ENCODE measurements around the gene AQP12A. TPM values are rescaled to one million over a fixed set of nuclear protein-coding genes. Genes with fewer than 3 reads are reported as not detected.
"Not testable (repeated sequence)": the region's sequence is repeated elsewhere in the genome, so short reads cannot be mapped to it uniquely, and the experiment has no call there.

The AQP12A gene
- total and polyA plus RNA-seq, 3 experiments from 2014 or later: not detected

- H3K27ac ChIP-seq (ENCODE audit: low read depth, low read length); H3K9me3 Mint-ChIP-seq; H3K4me3 Mint-ChIP-seq; H3K27me3 Mint-ChIP-seq; H3K9me3 ChIP-seq (ENCODE audit: low read length); POLR2A ChIA-PET; DNase-seq; H3K4me1 ChIP-seq (ENCODE audit: insufficient read depth, low read length); H3K36me3 Mint-ChIP-seq; H3K27me3 ChIP-seq (ENCODE audit: insufficient read depth, low read length, poor library complexity, severe bottlenecking); H3K27ac Mint-ChIP-seq; H3K4me3 ChIP-seq (ENCODE audit: low read length); H3K4me1 Mint-ChIP-seq; H3K36me3 ChIP-seq (ENCODE audit: insufficient read depth, low read length); CTCF ChIA-PET: not testable (repeated sequence)
Measured at GRCh38 chr2:240680185-240680584, 11.5 kb upstream of the AQP12A start.

- H3K36me3 Mint-ChIP-seq; H3K27me3 ChIP-seq (ENCODE audit: insufficient read depth, low read length, poor library complexity, severe bottlenecking); H3K9me3 ChIP-seq (ENCODE audit: low read length); DNase-seq; POLR2A ChIA-PET; CTCF ChIA-PET; H3K36me3 ChIP-seq (ENCODE audit: insufficient read depth, low read length); H3K27ac ChIP-seq (ENCODE audit: low read depth, low read length); H3K4me3 ChIP-seq (ENCODE audit: low read length); H3K4me1 ChIP-seq (ENCODE audit: insufficient read depth, low read length); H3K9me3 Mint-ChIP-seq; H3K27me3 Mint-ChIP-seq: not testable (repeated sequence)
- H3K27ac Mint-ChIP-seq: peak within 1 kb of the TSS in 1 of 8 donors; percentile 36
- peak within 1 kb of the TSS in 6 of 7 donors; percentile 23 to 70 (median 58) for H3K4me3 Mint-ChIP-seq
- peaks cover 6 to 16% (median 11%) of the 10 kb centered on the region in 3 donors for H3K4me1 Mint-ChIP-seq
Measured at GRCh38 chr2:240682431-240683224, 9.0 kb upstream of the AQP12A start, which contains the start of gene AQP12B. Gene AQP12B, minus strand, starts transcription at chr2:240682885. Its CDS starts 48 bp downstream, at chr2:240682837.

GRCh38 chr2:240683329-240683979, 8.2 kb upstream of the AQP12A start:
- H3K27ac ChIP-seq (ENCODE audit: low read depth, low read length); H3K27me3 Mint-ChIP-seq; H3K4me3 ChIP-seq (ENCODE audit: low read length); H3K36me3 Mint-ChIP-seq; H3K36me3 ChIP-seq (ENCODE audit: insufficient read depth, low read length); DNase-seq; H3K9me3 ChIP-seq (ENCODE audit: low read length); H3K4me1 ChIP-seq (ENCODE audit: insufficient read depth, low read length); H3K27me3 ChIP-seq (ENCODE audit: insufficient read depth, low read length, poor library complexity, severe bottlenecking); POLR2A ChIA-PET; CTCF ChIA-PET; H3K9me3 Mint-ChIP-seq: not testable (repeated sequence)
- Mint-ChIP-seq H3K4me3 (peak overlapping the region in 6 of 7 donors; percentile 23 to 70 (median 58)), H3K4me1 (peaks cover 6 to 16% (median 11%) of the 10 kb centered on the region in 3 donors), H3K27ac (peak overlapping the region in 1 of 8 donors; percentile 36)

GRCh38 chr2:240683980-240684728, 7.5 kb upstream of the AQP12A start:
- H3K4me1 ChIP-seq (ENCODE audit: insufficient read depth, low read length); H3K27me3 ChIP-seq (ENCODE audit: insufficient read depth, low read length, poor library complexity, severe bottlenecking); H3K4me3 ChIP-seq (ENCODE audit: low read length); DNase-seq; H3K36me3 Mint-ChIP-seq; H3K27me3 Mint-ChIP-seq; H3K27ac ChIP-seq (ENCODE audit: low read depth, low read length); H3K36me3 ChIP-seq (ENCODE audit: insufficient read depth, low read length); POLR2A ChIA-PET; H3K9me3 Mint-ChIP-seq; CTCF ChIA-PET; H3K9me3 ChIP-seq (ENCODE audit: low read length): not testable (repeated sequence)
- Mint-ChIP-seq H3K4me3 (peak overlapping the region in 6 of 7 donors; percentile 23 to 76 (median 68)), H3K27ac (peak overlapping the region in 2 of 8 donors; percentile 47 to 70), H3K4me1 (peaks cover 6 to 16% (median 11%) of the 10 kb centered on the region in 3 donors)

- CTCF ChIA-PET: no interaction called here
- no peaks in the 10 kb centered on the region for H3K9me3 Mint-ChIP-seq
- no peaks in the 10 kb centered on the region for H3K36me3 ChIP-seq (ENCODE audit: insufficient read depth, low read length)
- H3K4me3 ChIP-seq (ENCODE audit: low read length): no peak overlapping the region
- peaks cover 4% of the 10 kb centered on the region for H3K4me1 ChIP-seq (ENCODE audit: insufficient read depth, low read length)
- H3K36me3 Mint-ChIP-seq: no peaks in the 10 kb centered on the region
- H3K9me3 ChIP-seq (ENCODE audit: low read length): no peaks in the 10 kb centered on the region
- H3K27ac Mint-ChIP-seq: peak overlapping the region in 6 of 8 donors; percentile 13 to 74 (median 64)
- POLR2A ChIA-PET: no interaction called here
- H3K27me3 Mint-ChIP-seq: no peaks in the 10 kb centered on the region
- DNase-seq: peak in 1 of 5 donors; percentile 47
- peak overlapping the region in 2 of 7 donors; percentile 11 to 12 for H3K4me3 Mint-ChIP-seq
- H3K27ac ChIP-seq (ENCODE audit: low read depth, low read length): no peak overlapping the region
- no peaks in the 10 kb centered on the region for H3K27me3 ChIP-seq (ENCODE audit: insufficient read depth, low read length, poor library complexity, severe bottlenecking)
- H3K4me1 Mint-ChIP-seq: peaks cover 6 to 16% (median 11%) of the 10 kb centered on the region in 3 donors
Measured at GRCh38 chr2:240685771-240686371, 5.8 kb upstream of the AQP12A start.

- Histone ChIP-seq H3K4me3 (ENCODE audit: low read length) (no peak overlapping the region), H3K9me3 (ENCODE audit: low read length) (no peaks in the 10 kb centered on the region), H3K27me3 (ENCODE audit: insufficient read depth, low read length, poor library complexity, severe bottlenecking) (no peaks in the 10 kb centered on the region), H3K36me3 (ENCODE audit: insufficient read depth, low read length) (no peaks in the 10 kb centered on the region), H3K27ac (ENCODE audit: low read depth, low read length) (no peak overlapping the region), H3K4me1 (ENCODE audit: insufficient read depth, low read length) (peaks cover 4% of the 10 kb centered on the region)
- POLR2A ChIA-PET: no interaction called here
- peaks cover 6 to 16% (median 11%) of the 10 kb centered on the region in 3 donors for H3K4me1 Mint-ChIP-seq
- DNase-seq: no peak
- H3K9me3 Mint-ChIP-seq: no peaks in the 10 kb centered on the region
- H3K27ac Mint-ChIP-seq: peak overlapping the region in 7 of 8 donors; percentile 1 to 74 (median 40)
- H3K4me3 Mint-ChIP-seq: peak overlapping the region in 2 of 7 donors; percentile 11 to 12
- no peaks in the 10 kb centered on the region for H3K36me3 Mint-ChIP-seq
- CTCF ChIA-PET: no interaction called here
- H3K27me3 Mint-ChIP-seq: no peaks in the 10 kb centered on the region
Measured at GRCh38 chr2:240686460-240686859, 5.2 kb upstream of the AQP12A start.

GRCh38 chr2:240687045-240687740, 4.5 kb upstream of the AQP12A start:
- DNase-seq: no peak
- Mint-ChIP-seq H3K4me1 (peaks cover 6 to 16% (median 11%) of the 10 kb centered on the region in 3 donors), H3K36me3 (no peaks in the 10 kb centered on the region), H3K4me3 (no peak overlapping the region), H3K27ac (peak overlapping the region in 4 of 8 donors; percentile 1 to 61 (median 29)), H3K9me3 (no peaks in the 10 kb centered on the region), H3K27me3 (no peaks in the 10 kb centered on the region)
- Histone ChIP-seq H3K27me3 (ENCODE audit: insufficient read depth, low read length, poor library complexity, severe bottlenecking) (no peaks in the 10 kb centered on the region), H3K36me3 (ENCODE audit: insufficient read depth, low read length) (no peaks in the 10 kb centered on the region), H3K4me3 (ENCODE audit: low read length) (no peak overlapping the region), H3K9me3 (ENCODE audit: low read length) (no peaks in the 10 kb centered on the region), H3K4me1 (ENCODE audit: insufficient read depth, low read length) (peaks cover 4% of the 10 kb centered on the region), H3K27ac (ENCODE audit: low read depth, low read length) (no peak overlapping the region)
- ChIA-PET CTCF (no interaction called here), POLR2A (no interaction called here)
